Measurements from ENCODE around the gene PLA2G3.

- TF ChIP-seq CTCF (IDR thresholded peaks at IDR 0.05) (no peak), EP300 (IDR thresholded peaks at IDR 0.05) (no peak)
Observed at GRCh38 chr22:31097941-31098631, 42.2 kb downstream of the PLA2G3 start.

Measured in ovary (tissue), 3 donors.